HG02588 (cell line): Measurements from ENCODE around the gene CD274.
A peak's percentile ranks its signal among the peaks of the same experiment; 100 is the strongest.
"Not testable (repeated sequence)": the region's sequence is repeated elsewhere in the genome, so short reads cannot be mapped to it uniquely, and the experiment has no call there.

Experiments
- ATAC-seq: cut with Tn5 transposase; IDR thresholded peaks from one replicate; pipeline ENCODE4 v1.9.1; 2021; ENCODE audit warnings: mild to moderate bottlenecking, moderate library complexity; ENCODE audit not compliant: unreplicated experiment

The CD274 gene

DNA sequence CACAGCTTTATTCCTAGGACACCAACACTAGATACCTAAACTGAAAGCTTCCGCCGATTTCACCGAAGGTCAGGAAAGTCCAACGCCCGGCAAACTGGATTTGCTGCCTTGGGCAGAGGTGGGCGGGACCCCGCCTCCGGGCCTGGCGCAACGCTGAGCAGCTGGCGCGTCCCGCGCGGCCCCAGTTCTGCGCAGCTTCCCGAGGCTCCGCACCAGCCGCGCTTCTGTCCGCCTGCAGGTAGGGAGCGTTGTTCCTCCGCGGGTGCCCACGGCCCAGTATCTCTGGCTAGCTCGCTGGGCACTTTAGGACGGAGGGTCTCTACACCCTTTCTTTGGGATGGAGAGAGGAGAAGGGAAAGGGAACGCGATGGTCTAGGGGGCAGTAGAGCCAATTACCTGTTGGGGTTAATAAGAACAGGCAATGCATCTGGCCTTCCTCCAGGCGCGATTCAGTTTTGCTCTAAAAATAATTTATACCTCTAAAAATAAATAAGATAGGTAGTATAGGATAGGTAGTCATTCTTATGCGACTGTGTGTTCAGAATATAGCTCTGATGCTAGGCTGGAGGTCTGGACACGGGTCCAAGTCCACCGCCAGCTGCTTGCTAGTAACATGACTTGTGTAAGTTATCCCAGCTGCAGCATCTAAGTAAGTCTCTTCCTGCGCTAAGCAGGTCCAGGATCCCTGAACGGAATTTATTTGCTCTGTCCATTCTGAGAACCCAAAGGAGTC is at the start of gene CD274:
Gene CD274, plus strand, starts transcription at position 184 of the 733 bp plus-strand sequence. CDS start 5,572 bp downstream, outside the sequence.
- ATAC-seq = peak; percentile 70

DNA sequence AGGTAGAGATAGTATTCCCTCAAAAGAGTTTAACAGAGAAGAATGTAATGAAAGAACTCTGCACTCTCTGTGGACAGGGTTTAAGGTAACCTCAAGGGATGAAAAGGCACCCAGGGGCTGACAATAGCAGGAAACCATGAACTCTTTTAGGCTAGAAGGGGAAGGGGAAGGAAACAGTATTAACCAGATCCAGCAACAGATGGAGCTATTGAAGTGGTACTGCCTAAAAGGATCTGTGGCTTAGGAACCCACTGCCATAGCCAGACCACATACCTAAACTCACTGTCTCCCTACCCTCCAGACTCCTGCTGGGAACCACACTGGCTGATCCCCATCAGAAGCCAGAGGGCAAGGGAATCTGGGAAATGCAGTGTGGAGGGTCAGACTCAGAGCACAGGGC is 48.1 kb upstream of the CD274 start:
- ATAC-seq = no peak

DNA sequence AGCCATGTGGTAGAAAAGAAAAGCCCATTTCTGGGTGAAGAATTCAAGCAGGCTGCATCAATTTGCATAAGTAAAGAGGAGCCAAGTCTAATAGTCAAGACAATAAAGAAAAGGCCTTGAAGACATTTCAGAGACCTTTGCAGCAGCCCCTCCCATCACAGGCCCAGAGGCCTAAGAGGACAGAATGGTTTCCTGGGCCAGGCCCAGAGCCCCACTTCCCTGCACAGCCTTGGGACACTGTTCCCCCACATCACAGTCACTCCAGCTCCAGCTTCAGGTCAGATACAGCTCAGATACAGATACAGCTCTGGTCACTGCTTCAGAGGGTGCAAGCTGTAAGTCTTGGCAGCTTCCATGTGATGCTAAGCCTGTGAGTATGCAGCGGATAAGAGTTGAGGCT is 41.7 kb upstream of the CD274 start:
- ATAC-seq = no peak

DNA sequence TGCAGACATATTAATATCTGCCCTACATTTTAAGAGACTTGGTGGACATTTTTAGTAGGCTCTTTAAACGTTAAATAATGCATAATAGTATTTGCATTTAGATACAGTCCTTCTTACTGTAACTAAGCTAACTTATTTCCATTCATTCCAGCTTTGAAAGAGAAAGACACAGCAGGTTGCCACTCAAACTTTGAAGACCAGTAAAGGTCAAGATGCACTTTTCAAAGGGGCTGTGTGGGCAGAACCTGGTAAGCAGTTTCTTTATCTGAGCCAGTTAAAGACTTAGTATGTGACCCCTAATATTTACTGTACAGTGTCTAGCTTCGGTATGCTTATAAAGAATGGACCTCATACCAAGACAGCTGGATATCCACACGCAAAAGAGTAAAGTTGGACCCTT is 33.4 kb upstream of the CD274 start:
- ATAC-seq = no peak

DNA sequence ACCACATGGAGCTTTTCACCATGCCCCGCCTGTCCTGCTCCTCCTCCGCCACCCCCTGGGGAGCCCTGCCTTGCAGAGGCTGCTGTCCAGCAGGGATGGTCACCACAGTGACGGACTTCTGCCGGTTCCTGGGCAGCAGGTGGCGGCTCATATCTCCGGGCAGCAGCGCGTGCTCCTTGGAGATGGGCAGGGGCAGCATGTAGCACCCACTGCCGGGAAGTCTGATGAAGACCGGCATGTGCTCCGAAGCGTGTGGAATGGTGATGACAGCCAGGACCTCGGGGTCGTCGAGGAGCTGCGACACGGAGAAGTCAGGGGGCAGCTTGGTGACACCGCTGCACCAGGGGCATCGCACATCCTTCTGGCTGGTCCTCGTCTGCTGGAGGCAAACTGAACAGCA is 31.9 kb upstream of the CD274 start:
- ATAC-seq = no peak

DNA sequence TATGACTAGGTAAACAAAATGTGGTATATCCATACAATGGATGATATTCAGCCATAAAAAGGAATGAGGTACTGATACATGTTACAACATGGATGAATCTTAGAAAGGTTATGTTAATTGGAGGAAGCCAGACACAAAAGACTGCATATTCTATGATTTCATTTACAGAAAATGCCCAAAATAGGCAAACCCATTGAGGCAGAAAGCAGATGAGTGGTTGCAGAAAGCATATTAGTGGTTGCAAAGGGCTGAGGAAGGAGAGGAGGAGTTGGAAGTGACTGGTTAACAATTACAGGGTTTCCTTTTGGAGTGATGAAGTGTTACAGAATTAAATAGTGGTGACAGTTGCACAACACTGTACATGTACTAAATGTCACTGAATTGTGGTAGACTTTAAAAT is 30.4 kb upstream of the CD274 start:
- no peak for ATAC-seq

DNA sequence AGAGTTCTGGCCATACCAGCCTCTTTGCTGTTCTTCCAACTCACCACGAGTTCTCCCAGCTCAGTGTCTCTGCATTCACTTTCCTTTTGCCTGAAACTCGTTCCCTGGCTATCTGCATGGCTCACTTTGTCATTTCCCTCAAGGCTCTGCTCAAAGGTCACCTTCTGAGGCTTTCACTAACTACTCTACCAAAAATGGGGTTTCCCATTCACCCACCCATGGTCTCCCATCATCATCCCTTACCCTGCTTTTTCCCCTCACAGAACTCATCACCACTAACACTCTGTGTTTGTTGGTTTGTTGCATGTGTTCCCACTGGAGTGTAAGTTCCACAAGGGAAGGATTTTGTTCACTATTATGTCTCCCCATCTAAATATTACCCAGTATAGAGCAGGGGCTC is 29.2 kb upstream of the CD274 start:
- ATAC-seq = no peak

DNA sequence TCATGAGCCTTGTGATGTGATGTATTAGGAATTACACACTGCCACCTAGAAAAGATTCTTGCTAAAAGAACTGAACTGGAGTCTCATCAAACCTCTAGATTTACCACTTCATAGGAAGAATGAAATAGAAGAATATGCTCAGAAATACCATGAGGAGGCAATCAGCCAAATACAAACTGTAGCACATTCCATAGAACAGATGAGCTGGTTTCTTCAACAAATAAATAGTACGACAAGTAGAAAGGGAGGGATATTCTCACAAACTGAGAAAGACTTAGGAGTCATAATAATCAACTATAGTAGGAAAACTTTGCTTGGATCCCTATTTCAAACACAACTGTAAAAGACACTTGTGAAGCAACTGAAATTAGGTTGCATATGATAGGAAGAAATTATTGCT is 28.1 kb upstream of the CD274 start:
- no peak for ATAC-seq

DNA sequence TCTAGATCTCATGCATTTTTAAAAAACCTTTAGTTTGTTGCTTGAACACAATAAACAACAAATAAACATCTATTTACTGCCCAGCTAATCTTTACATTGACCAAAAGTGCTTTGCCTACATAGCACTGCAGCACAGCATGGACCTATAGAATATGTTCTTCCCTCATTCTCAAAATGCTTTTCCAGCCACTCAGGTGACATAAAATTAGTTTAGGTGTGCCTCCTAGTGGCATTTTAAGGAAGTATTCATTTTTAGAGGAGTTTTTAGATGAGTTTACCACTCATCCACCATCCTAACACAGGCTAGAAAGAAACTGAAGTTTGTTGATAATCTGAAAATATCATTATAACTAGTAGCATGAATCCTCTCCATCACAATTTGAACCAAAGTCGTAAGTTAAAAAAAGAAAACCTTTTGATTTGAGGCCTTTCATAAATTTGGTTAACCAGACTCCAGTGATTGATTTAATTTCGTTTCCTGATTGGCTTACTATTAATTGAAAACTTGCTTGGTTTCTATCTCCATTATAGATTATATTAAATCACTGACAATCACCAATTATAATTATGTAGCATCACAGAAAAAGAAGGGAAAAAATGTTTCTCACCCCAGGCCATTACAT is 25.2 kb upstream of the CD274 start:
- no peak for ATAC-seq

DNA sequence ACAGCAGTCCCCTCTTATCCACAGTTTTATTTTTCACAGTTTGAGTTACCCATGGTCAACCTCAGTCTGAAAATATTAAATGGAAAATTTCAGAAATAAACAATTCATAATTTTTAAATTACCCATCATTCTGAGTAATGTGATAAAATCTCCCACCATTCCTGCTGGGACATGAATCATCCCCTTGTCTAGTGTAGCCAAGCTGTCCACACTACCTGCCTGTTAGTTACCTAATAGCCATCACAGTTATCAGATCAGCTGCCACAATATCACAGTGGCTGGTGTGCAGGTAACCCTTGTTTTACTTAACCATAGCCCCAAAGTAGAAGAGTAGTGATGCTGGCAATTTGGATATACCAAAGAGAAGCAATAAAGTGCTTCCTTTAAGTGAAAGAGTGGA is 23.3 kb upstream of the CD274 start:
- no peak for ATAC-seq

DNA sequence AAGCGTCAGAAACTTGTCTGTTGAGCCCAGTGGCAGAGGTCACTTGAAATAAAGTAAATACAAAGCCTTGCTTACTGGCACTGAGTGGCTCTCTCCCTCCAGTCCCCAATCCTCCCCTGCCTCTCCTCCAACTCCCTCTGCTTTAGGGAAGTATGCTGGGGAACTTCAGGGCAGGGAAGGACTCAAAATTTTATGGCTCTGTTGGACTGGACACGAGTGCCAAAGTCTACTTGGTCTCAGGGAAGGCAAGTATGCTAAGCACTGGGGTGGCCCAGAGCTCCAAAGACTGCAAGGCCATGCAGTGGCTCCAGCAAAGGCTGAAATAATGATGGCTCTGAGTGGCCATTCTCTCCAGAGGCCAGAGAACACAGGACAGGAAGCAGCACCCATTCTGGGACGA is 22.2 kb upstream of the CD274 start:
- no peak for ATAC-seq

DNA sequence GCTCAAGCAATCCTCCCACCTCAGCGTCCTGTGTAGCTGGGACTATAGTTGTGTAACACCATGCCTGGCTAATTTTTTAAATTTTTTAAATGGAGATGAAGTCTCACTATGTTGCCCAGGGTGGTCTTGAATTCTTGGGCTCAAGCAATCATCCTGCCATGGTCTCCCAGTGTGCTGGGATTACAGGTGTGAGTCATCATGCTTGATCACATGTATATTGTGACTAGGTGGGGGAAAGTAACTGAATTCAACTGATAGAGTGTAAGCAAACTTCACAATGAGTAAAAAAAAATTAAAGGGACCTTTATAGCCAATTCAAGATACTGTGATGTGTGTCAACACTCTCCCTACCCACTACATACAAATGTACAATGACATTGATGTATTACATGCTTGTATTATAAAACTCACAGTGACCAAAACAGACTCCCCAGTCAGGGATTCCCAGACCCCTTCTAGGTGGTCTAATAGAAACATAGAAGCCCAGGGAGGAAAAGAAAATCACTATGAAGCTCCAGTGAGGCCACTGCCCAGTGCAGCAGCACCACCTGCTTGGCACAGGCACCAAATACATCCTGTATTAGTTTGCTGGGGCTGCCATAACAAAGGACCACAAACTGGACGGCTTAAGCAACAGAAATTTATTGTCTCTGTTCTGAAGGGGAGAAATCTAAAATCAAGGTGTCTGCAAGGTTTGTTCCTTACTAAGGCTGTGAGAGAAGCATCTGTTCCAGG is 21.4 kb upstream of the CD274 start:
- ATAC-seq = no peak

DNA sequence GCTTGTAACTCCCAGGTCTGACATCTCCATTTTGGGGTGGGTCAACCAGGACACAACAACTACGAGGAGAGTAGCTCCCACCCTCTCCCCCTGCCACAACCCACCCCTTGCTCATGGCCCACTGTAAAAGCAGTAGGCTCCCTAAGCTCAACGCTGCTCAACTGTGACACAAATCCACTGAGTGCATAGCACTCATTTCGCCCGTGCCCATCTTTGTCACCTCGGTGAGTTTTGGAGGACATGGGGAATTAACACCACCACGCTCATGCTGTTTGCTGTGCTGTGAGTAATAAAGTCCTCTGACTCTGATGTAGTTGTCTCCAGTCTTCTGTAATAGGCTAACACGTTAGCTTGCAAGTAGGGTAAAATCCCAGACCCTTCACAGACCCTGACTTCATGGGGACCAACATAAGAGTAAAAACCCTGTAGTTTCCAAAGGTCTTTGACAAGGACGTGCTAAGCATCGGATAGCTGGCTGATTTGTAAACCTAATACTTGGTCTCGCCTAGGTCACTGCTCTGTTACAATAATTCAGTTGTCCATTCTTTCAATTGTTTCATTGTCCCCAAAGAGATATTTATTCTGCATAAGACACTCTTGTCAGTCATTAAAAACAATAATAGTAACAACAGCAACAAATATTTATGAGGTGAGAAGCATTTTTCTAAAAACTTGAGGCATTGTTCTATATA is 20.3 kb upstream of the CD274 start:
- no peak for ATAC-seq

DNA sequence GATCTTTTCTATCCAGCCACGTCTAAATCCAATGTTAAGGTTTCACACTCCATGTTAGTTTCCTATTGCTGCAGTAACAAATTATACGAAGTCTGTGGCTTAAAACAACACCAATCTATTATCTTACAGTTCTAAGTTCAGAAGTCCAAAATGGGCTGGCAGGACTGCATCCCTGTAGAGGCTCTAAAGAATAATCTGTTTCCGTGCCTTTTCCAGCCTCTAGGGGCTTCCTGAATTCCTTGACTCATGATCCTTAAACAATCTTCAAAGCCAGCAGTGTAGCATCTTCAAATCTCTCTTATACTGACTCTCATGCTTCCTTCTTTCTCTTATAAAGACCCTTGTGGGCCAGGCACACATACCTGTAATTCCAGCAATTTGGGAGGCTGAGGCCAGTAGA is 19.4 kb upstream of the CD274 start:
- no peak for ATAC-seq

DNA sequence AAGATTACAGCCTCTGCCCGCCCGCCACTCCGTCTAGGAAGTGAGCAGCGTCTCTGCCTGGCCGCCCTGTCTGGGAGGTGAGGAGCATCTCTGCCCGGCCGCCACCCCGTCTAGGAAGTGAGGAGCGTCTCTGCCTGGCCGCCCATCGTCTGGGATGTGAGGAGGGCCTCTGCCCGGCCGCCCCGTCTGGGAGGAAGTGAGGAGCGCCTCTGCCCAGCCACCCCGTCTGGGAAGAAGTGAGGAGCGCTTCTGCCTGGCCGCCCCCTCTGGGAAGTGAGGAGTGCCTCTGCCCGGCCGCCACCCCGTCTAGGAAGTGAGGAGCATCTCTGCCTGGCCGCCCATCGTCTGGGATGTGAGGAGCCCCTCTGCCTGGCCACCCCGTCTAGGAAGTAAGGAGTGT is 17.5 kb upstream of the CD274 start:
- ATAC-seq = not testable (repeated sequence)

DNA sequence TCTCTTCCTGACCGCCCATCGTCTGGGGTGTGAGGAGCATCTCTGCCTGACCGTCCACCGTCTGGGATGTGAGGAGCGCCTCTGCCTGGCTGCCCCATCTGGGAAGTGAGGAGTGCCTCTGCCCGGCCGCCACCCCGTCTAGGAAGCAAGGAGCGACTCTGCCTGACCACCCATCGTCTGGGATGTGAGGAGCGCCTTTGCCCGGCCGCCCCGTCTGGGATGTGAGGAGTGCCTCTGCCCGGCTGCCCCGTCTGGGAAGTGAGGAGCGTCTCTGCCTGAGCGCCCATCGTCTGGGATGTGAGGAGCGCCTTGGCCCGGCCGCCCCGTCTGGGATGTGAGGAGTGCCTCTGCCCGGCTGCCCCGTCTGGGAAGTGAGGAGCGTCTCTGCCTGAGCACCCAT is 17.0 kb upstream of the CD274 start:
- ATAC-seq = not testable (repeated sequence)

DNA sequence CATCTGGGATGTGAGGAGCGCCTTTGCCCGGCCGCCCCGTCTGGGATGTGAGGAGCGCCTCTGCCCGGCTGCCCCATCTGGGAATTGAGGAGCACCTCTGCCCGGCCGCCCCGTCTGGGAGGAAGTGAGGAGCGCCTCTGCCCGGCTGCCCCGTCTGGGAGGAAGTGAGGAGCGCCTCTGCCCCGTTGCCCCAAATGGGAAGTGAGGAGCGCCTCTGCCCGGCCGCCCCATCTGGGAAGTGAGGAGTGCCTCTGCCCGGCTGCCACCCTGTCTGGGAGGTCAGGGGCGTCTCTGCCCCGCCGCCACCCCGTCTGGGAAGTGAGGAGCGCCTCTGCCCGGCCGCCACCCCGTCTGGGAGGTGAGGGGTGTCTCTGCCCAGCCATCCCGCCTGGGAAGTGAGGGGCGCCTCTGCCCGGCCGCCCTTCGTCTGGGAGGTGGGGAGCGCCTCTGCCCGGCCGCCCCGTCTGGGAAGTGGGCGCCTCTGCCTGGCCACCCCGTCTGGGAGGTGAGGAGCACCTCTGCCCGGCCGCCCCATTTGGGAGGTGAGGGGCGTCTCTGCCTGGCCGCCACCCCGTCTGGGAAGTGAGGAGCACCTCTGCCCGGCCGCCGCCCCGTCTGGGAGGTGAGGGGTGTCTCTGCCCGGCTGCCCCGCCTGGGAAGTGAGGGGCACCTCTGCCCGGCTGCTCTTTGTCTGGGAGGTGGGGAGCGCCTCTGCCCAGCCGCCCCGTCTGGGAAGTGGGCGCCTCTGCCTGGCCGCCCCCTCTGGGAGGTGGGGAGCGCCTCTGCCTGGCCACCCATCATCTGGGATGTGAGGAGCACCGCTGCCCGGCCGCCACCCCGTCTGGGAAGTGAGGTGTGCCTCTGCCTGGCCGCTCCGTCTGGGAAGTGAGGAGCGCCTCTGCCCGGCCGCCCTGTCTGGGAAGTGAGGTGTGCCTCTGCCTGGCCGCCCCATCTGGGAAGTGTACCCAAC is 16.2 kb upstream of the CD274 start:
- ATAC-seq = not testable (repeated sequence)

DNA sequence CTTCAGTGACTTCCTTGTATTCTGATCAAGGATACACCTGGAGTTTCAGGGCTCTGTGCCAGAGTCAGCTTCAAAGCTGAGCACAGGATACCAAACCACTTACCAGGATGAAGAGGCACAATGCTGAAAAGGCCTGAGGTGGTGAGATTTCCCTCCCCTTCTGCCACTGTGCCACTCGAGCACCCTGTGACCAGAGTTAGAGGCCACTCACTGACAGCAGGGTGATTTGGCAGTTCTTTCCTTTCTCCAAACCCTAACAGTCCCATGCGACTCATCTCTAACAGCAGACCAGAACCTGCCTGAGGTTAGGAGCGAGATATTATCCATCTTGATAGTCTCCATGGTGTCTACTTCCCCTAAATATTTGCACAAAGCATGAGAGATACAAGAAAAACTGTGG is 14.4 kb upstream of the CD274 start:
- ATAC-seq = no peak

DNA sequence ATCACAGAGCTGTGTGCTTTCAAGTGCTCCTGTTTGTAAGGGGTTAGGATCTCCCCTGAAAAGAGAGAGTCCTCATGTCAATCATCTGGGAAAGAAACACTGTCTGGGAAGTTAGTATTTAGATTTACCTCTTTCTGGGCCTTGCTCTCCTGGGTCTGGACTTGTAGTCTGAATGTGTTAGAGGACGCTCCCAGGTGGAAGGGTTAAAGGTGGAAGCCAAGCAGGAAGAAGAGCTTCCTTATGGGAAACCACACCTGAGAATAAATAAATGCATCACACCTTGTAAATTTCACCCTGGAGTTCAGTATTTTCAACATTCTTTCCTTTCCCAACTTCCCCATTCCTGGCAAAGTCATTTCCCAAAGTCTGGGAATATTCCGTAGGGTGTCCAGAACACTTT is 13.9 kb upstream of the CD274 start:
- ATAC-seq = no peak
